ENCODE results near the gene TSFM. TPM values are rescaled to one million over a fixed set of nuclear protein-coding genes. Genes with fewer than 3 reads are reported as not detected.
A peak's percentile ranks its signal among the peaks of the same experiment; 100 is the strongest.

TSFM gene
- total and polyA plus RNA-seq, 9 of the 15 experiments (the other 6 are each of a cell fraction or from before 2014, with no cell fraction given) = 44.6 to 198 (median 60.2) TPM

- TF ChIP-seq SAFB2 (IDR thresholded peaks at IDR 0.05; ENCODE audit: borderline replicate concordance, low read depth, low read length, severe bottlenecking) (no peak), NCOA6 (IDR thresholded peaks at IDR 0.05) (no peak), ELK1 (CRISPR knock-in tag; IDR thresholded peaks at IDR 0.05) (no peak), NBN (IDR thresholded peaks at IDR 0.05; ENCODE audit: low read depth) (0 out of 2 replicates have a peak, but pooled peaks have one; percentile 21), ZNF740 (CRISPR knock-in tag; IDR thresholded peaks at IDR 0.05) (peak; percentile 90), ZNF740 (tag; IDR thresholded peaks at IDR 0.05) (no peak), CREB5 (CRISPR knock-in tag; IDR thresholded peaks at IDR 0.05) (no peak), CTBP1 (IDR thresholded peaks at IDR 0.05; ENCODE audit: borderline replicate concordance) (no peak), ZNF224 (CRISPR knock-in tag; IDR thresholded peaks at IDR 0.05) (no peak), PTRF (tag; IDR thresholded peaks at IDR 0.05) (no peak), MEF2D (tag; conservative IDR thresholded peaks at IDR 0.05; ENCODE audit: low read depth) (no peak), YBX1 (IDR thresholded peaks at IDR 0.05) (no peak), HNRNPUL1 (IDR thresholded peaks at IDR 0.05; ENCODE audit: low read length) (no peak), ZNF655 (CRISPR knock-in tag; IDR thresholded peaks at IDR 0.05) (no peak), MEF2A (IDR thresholded peaks at IDR 0.05; ENCODE audit: control insufficient read depth, low read depth, low read length) (no peak), MTA3 (IDR thresholded peaks at IDR 0.05; ENCODE audit: borderline replicate concordance) (0 out of 2 replicates have a peak, but pooled peaks have one; percentile 43), ARID4B (CRISPR knock-in tag; IDR thresholded peaks at IDR 0.05) (peak; percentile 81)
Observed at GRCh38 chr12:57845478-57846284, 63.1 kb downstream of the TSFM start (continued).

All from K562 (cell line).